Measurements from ENCODE around the gene ZNF385B.

ZNF385B gene

DNA sequence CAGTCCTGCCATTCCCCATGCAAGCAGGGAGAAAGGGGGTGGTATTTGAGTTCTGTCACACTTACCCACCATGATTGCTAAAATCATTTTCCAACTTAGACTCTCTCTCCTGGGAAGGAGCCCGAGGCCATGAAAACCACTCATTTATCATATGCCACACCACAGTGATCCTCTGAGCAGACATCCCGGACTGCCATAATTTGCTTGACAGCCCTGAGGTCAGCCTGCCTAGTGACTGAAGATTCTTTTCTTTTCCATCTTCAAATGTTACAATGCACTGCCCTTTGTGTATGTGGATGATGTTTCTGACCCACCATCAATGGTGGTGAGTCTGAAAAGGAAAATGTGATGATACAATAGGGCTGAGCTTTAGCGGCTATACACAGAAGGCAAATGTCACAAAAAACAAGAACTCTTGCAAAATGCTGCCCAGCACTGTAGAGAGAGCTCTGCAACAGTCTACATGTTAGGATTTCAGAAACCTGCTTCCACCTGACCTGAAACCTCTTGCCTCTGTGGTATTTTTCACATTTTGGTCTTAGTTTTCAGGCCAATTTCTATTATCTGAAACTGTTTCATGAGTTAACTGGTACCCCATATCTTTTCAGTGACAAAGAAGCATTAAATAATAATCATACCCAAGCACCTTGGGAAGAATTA, 272.8 kb downstream of the ZNF385B start:
- no peak for TF ChIP-seq ZNF274 (IDR thresholded peaks at IDR 0.05; ENCODE audit: low read depth, low read length)
- no peak overlapping the region for H3K4me3 ChIP-seq (ENCODE audit: low read length)

DNA sequence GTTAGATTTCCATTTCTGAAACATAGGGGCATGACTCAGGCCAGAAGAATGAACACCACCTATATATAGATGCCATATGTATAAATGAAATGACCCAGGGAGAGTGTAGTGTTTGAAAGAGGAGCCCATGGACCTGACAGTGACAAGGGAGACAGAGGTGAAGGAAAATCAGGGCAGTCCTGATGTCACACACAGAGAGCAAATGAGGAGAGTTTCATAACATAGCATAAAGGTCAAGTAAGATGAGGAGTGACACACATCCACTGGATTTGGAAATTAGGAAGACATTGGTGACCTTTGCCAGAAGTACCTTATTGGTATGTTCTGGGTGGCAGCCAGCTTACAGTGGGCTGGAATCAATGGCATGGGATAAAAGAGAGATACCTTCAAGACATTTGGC, 276.7 kb downstream of the ZNF385B start:
- TF ChIP-seq ZNF274 (IDR thresholded peaks at IDR 0.05; ENCODE audit: low read depth, low read length): no peak
- H3K4me3 ChIP-seq (ENCODE audit: low read length): no peak overlapping the region

GRCh38 chr2:179581605-179582004, 279.8 kb downstream of the ZNF385B start:
- TF ChIP-seq ZNF274 (IDR thresholded peaks at IDR 0.05; ENCODE audit: low read depth, low read length): no peak
- no peak overlapping the region for H3K4me3 ChIP-seq (ENCODE audit: low read length)

- TF ChIP-seq ZNF274 (IDR thresholded peaks at IDR 0.05; ENCODE audit: low read depth, low read length): no peak
- H3K4me3 ChIP-seq (ENCODE audit: low read length): no peak overlapping the region
These were observed 280.9 kb downstream of the ZNF385B start for GRCh38 chr2:179580378-179581146.

- TF ChIP-seq ZNF274 (IDR thresholded peaks at IDR 0.05; ENCODE audit: low read depth, low read length): no peak
- H3K4me3 ChIP-seq (ENCODE audit: low read length): no peak overlapping the region
These were observed 281.6 kb downstream of the ZNF385B start for GRCh38 chr2:179579800-179580199.

GRCh38 chr2:179578171-179578916, 283.1 kb downstream of the ZNF385B start:
- TF ChIP-seq ZNF274 (IDR thresholded peaks at IDR 0.05; ENCODE audit: low read depth, low read length): no peak
- no peak overlapping the region for H3K4me3 ChIP-seq (ENCODE audit: low read length)

GRCh38 chr2:179574061-179574519, 287.3 kb downstream of the ZNF385B start:
- TF ChIP-seq ZNF274 (IDR thresholded peaks at IDR 0.05; ENCODE audit: low read depth, low read length): no peak
- no peak overlapping the region for H3K4me3 ChIP-seq (ENCODE audit: low read length)

DNA sequence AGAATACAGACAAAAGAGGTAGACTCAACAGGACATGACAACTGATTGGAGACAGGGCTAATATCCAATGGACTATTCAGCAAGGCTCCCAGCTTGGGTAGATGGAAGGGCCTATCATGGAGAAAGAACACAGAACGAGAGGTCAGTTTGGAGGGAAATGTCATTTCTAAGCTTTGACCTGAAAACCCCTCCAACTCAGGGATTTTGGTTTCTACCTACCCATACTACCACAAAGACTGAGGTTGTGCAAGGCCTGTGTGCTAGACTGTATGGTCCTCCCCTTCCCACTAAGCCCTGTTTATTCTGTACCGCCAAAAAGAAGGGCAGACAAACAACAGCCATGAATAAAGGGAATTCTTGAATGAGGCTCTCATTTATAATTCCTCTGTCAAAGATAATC, 288.9 kb downstream of the ZNF385B start:
- TF ChIP-seq ZNF274 (IDR thresholded peaks at IDR 0.05; ENCODE audit: low read depth, low read length): no peak
- no peak overlapping the region for H3K4me3 ChIP-seq (ENCODE audit: low read length)

GRCh38 chr2:179571721-179572120, 289.7 kb downstream of the ZNF385B start:
- TF ChIP-seq ZNF274 (IDR thresholded peaks at IDR 0.05; ENCODE audit: low read depth, low read length): no peak
- H3K4me3 ChIP-seq (ENCODE audit: low read length): no peak overlapping the region

GRCh38 chr2:179571252-179571651, 290.2 kb downstream of the ZNF385B start:
- no peak for TF ChIP-seq ZNF274 (IDR thresholded peaks at IDR 0.05; ENCODE audit: low read depth, low read length)

GRCh38 chr2:179569831-179570233, 291.6 kb downstream of the ZNF385B start:
- no peak for TF ChIP-seq ZNF274 (IDR thresholded peaks at IDR 0.05; ENCODE audit: low read depth, low read length)
- no peak overlapping the region for H3K4me3 ChIP-seq (ENCODE audit: low read length)

More at GRCh38 chr2:179571252-179571651, 290.2 kb downstream of the ZNF385B start:
- no peak overlapping the region for H3K4me3 ChIP-seq (ENCODE audit: low read length)

DNA sequence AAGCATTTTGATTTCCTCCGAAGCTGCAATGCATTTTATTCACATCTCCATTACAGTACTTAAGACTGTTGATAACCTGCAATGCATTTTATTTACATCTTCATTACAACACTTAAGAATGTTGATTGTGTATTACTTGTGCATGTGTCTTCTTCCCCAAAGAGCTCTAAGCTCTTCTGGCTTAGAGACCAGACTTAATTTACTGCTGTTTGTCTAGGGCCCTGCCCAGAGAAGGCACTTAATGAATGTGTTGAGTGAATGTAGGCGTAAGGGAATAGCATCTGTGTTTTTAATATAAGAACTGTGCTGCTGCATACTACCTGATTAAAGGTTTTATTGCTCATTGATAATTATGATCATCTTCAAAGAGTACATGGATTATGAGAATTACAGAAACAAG, 295.6 kb downstream of the ZNF385B start:
- no peak overlapping the region for H3K4me3 ChIP-seq (ENCODE audit: low read length)
- no peak for TF ChIP-seq ZNF274 (IDR thresholded peaks at IDR 0.05; ENCODE audit: low read depth, low read length)

DNA sequence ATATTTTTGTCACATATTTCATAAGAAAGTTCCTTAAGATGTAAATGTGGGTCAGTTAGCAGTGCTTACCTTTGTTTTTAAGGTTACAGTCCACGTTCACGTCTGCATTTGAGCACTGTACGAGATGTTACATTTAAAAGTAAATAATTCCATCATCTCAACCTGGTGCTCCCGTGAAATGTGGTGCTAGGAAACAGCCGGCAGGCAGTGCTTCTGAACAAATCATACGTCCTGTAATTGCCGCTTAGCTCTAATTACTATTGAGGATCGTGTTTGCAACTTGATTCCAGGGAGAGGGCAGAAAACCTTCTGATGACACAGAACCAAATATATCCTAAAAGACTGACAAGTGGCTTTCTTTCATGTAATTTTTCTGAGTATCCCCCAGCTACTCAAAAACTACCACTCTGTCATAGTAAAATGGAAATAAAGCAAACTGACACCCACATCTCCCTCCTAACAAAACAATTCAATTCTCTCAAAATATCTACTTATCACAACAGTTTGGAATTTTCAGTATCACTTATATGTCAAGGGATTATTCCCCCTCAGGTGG, 299.0 kb downstream of the ZNF385B start:
- TF ChIP-seq ZNF274 (IDR thresholded peaks at IDR 0.05; ENCODE audit: low read depth, low read length): no peak

GRCh38 chr2:179561702-179562101, 299.7 kb downstream of the ZNF385B start:
- TF ChIP-seq ZNF274 (IDR thresholded peaks at IDR 0.05; ENCODE audit: low read depth, low read length): no peak
- no peak overlapping the region for H3K4me3 ChIP-seq (ENCODE audit: low read length)

More for the DNA sequence above, 299.0 kb downstream of the ZNF385B start:
- no peak overlapping the region for H3K4me3 ChIP-seq (ENCODE audit: low read length)

Measured in GM08714 (cell line).